Stimulated activated CD4-positive, alpha-beta T cell treated with anti-CD3 and anti-CD28 coated beads, Interleukin-4, amount 100 ng/mL, for 24 hours (primary cell): Measurements from ENCODE around the gene MRPS24.

ENCODE experiments used
- DNase-seq: peaks from one replicate; pipeline ENCODE4 v3.0.0-alpha.2; 2020

Gene MRPS24

GRCh38 chr7:43876976-43877745 lies 7.8 kb upstream of the MRPS24 start:
- DNase-seq = no peak

GRCh38 chr7:43876241-43876640 lies 6.9 kb upstream of the MRPS24 start:
- DNase-seq = no peak

GRCh38 chr7:43873300-43873699 lies 4.0 kb upstream of the MRPS24 start:
- DNase-seq = no peak

- DNase-seq = no peak
Measured at GRCh38 chr7:43872406-43873110, 3.2 kb upstream of the MRPS24 start.

- DNase-seq = no peak
Measured at GRCh38 chr7:43871064-43871463, 1.7 kb upstream of the MRPS24 start.

GRCh38 chr7:43870316-43870715 lies 999 bp upstream of the MRPS24 start:
- DNase-seq = no peak

- DNase-seq = peak; percentile 28
Measured at GRCh38 chr7:43869867-43870240, 537 bp upstream of the MRPS24 start.

GRCh38 chr7:43868681-43869005 lies 674 bp downstream of the MRPS24 start:
- no peak for DNase-seq

GRCh38 chr7:43868181-43868580 lies 1.1 kb downstream of the MRPS24 start:
- DNase-seq = no peak

GRCh38 chr7:43865277-43865676 lies 4.0 kb downstream of the MRPS24 start:
- DNase-seq = no peak

GRCh38 chr7:43864126-43864525 lies 5.2 kb downstream of the MRPS24 start:
- DNase-seq = no peak

GRCh38 chr7:43856996-43857395 lies 12.3 kb downstream of the MRPS24 start:
- DNase-seq = no peak

GRCh38 chr7:43856316-43856715 lies 13.0 kb downstream of the MRPS24 start:
- DNase-seq = no peak

GRCh38 chr7:43855176-43855575 lies 14.1 kb downstream of the MRPS24 start:
- no peak for DNase-seq

GRCh38 chr7:43851805-43852204 lies 17.5 kb downstream of the MRPS24 start:
- DNase-seq = no peak

- DNase-seq = no peak
Measured at GRCh38 chr7:43850348-43851116, 18.8 kb downstream of the MRPS24 start.

- DNase-seq = no peak
Measured at GRCh38 chr7:43849047-43849446, 20.3 kb downstream of the MRPS24 start.

- DNase-seq = no peak
Measured at GRCh38 chr7:43847496-43847895, 21.8 kb downstream of the MRPS24 start.

GRCh38 chr7:43844662-43845061 lies 24.7 kb downstream of the MRPS24 start:
- no peak for DNase-seq

- no peak for DNase-seq
Measured at GRCh38 chr7:43844257-43844656, 25.1 kb downstream of the MRPS24 start.

- no peak for DNase-seq
Measured at GRCh38 chr7:43843296-43843695, 26.0 kb downstream of the MRPS24 start.

- DNase-seq = no peak
Measured at GRCh38 chr7:43838201-43838658, 31.1 kb downstream of the MRPS24 start.

- peak; percentile 55 for DNase-seq
Measured at GRCh38 chr7:43834463-43835251, 34.7 kb downstream of the MRPS24 start.
